Middle frontal gyrus (tissue), 1 donor: ENCODE results near the gene MATCAP1.
A peak's percentile ranks its signal among the peaks of the same experiment; 100 is the strongest.

Experiments
- DNase-seq: peaks from one replicate; pipeline ENCODE4 v3.0.0-alpha.2; 2015; ENCODE audit warnings: low spot score; ENCODE audit errors: extremely low spot score

MATCAP1 gene

DNA sequence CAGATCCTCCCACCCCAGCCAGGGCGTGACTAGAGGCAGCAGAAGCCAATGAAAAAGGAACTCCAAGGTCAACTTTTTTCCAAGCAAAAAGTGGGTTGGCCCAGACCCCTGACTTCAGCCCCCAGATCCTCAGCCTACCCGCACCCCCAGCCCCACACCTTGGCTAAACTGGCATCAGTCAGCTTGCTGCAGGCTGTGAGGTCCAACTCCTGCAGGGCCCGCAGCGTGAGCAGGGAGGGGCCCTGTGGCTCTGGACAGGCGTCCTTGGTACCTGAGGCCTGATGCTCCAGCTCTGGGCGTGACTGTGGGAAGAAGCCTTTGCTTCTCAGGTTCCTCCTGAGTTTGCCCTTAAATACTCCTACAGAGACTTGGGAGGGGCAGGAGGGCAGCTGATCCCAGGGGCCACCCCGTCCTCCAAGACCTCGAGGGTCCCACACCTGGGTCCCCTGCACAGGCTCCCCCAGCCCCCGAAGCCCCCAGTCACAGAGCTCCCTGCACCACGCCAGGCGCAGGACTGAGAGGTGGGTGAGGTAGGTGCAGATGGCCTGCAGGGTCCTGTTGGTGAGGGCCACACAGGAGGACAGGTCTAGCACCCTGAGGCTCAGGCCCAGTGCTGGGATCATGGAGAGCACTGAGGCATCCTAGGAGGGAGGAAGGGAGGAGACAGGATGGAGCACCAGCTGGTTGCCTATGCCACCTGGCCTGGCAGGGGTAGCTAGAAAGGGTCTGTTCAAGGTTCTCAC lies 24.6 kb upstream of the MATCAP1 start:
- DNase-seq, result no peak

GRCh38 chr16:67207249-67208091 lies 23.7 kb upstream of the MATCAP1 start:
- no peak for DNase-seq

DNA sequence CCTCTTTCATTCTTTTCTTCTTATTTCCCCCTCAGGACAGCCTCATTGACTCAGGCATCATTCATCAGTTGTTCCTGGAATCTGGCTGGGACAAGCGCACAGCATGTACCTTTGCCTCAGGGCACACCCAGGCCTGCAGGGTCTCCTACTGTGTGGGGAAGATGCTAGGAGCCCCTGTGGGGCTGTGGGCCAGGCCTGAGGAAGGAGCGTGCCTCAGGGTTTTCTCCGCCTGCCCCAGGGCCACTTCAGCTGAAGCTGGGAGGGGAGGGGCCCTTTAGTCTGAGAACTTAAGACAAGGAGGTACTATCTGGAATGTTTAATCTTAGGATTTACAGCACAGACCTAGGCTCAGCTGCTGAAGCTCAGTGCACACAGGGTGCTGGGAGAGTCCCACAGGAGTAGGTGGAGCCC lies 23.1 kb upstream of the MATCAP1 start:
- no peak for DNase-seq

DNA sequence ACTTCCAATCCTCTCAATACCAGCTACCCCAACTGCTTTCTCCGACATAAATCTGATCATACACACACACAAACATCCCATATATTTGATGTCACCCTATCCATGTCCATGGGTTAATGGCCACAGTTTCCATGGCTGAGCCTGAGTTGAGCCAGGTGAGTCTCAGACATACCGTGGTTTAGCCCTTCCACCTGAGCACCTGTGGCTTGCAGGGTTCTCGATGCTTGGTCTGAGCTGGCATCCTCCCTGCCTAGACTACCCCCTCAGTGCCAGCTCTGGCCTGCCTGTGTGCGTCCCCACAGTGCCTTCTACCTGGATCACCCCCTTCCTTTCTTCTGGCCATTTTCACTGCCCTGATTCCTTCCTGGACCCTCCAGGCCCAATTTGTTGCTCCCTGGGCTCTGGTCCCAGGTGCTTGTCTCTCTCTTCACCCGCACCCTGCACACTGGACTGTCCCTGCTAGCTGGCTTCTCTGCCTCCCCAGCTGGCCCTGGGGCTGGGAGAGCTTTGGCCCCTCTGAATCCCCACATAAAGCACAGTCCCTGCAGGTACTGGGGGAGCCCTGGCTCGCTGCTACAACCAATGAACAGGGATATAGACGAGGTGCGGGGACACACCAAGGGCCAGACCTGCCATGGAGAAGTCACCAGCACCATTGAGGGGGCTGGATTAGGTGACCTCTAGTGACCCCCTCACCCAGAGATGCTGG lies 22.5 kb upstream of the MATCAP1 start:
- no peak for DNase-seq

DNA sequence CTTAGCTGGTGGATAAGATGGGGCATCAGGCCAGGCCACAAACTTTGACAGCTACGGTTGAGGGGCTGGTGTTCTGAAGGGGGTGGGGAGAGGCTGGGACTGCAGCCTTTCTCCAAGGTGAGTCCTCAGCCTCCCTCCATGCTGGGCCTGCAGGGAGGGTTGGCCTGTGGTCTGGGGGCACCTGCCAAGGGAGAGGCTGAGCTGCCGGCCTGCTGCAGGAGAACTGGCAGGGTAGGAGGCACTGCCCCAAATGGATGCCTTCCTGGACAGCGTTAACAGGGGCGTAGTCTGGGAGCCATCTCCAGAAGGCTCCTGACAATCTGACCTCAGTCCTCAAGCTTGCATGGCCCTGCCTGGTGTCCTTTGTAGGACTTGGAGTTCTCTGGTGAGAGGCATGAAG lies 20.3 kb upstream of the MATCAP1 start:
- DNase-seq, result no peak

DNA sequence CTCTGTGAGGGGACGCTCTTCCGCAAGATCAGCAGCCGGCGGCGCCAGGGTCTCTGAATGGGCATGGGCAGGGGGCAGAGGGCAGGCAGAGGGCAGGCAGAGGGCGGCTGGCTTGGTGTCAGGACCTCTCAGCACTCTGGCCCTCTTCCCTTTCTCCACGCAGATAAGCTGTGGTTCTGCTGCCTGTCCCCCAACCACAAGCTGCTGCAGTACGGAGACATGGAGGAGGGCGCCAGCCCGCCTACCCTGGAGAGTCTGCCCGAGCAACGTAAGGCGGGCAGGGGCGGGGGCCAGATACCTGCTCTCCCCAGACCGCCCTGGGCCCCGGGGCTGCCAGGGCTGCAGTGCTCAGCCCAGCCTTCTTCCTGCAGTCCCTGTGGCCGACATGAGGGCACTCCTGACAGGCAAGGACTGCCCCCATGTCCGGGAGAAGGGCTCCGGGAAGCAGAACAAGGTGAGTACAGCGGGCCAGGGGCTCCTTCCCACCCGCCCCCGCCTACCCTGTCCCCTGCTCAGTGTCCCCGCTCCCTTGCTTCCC lies 19.3 kb upstream of the MATCAP1 start:
- no peak for DNase-seq

DNA sequence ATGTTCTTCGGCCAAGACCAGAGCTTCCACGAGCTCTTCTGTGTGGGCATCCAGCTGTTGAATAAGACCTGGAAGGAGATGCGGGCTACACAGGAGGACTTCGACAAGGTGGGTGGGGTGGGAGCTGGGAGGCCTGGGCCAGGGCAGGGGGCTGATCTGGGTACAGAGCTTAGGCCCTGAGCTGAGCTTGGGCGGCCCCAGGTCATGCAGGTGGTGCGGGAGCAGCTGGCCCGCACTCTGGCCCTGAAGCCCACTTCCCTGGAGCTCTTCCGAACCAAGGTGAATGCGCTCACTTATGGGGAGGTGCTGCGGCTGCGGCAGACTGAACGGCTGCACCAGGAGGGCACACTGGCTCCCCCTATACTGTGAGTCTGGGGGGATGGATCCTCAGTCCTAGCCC lies 18.7 kb upstream of the MATCAP1 start:
- DNase-seq, result no peak

GRCh38 chr16:67201411-67202345 lies 17.9 kb upstream of the MATCAP1 start:
- DNase-seq, result no peak

- DNase-seq, result no peak
Measured at GRCh38 chr16:67200491-67200890, 16.7 kb upstream of the MATCAP1 start.

- no peak for DNase-seq
Measured at GRCh38 chr16:67199808-67200198, 16.0 kb upstream of the MATCAP1 start.

DNA sequence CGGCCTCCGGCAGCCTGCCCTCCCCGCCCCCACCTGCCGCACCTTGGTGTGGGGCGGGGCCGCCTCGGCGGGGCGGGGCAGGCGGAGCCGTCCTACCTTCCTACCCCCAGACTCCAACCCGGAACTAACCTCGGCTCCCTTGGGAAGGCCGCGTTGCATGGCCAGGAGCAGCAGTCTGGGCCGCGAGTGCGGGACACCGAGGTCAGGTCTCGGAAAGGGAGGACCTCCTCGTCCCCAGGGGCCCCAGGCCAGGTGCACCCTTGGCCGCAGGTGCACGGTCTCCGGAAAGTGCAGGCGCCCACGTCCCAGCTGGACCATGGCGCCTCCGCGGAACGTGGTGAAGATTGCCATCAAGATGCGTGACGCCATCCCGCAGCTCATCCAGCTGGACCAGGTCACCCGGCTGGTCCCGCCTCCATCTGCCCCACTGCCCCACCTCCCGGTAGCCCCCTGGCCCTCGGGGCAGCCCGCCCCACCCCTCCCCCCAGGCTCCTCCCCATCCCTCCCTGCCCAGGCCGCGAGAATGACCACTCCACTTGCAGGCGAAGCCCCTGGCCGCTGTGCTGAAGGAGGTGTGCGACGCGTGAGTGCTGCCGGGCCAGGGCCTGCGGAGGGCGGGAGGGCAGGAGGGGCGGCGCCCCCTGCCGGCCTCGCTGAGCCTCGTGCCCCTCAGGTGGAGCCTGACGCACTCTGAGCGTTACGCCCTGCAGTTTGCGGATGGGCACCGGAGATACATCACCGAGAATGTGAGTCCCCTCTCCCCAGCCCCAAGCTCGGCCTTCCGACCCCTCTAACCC lies 15.4 kb upstream of the MATCAP1 start, which contains the start of gene ELMO3:
TSS of gene ELMO3 (plus strand) at position 121 of the 797 bp plus-strand sequence. CDS start at position 317, 196 bp downstream.
- DNase-seq, result no peak

GRCh38 chr16:67198238-67198734 lies 14.5 kb upstream of the MATCAP1 start:
- DNase-seq, result peak; percentile 39

DNA sequence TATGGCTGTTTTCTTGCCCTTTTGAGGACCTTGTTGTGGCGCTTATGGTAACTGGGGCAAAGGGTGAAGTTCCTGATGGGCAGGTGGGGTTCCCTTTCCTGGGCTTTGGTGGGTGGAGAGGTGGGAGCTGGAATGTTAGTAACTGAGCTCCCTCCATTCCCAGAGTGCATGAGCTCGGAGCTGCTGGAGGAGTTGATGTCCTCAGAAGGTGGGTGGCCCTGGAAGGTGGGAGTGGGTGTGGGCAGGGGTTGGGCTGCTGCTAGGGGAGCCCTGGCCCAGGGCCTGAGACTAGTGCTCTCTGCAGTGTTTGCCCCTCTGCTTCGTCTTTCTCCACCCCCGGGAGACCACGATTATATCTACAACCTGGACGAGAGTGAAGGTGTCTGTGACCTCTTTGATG lies 13.9 kb upstream of the MATCAP1 start:
- DNase-seq, result no peak

DNA sequence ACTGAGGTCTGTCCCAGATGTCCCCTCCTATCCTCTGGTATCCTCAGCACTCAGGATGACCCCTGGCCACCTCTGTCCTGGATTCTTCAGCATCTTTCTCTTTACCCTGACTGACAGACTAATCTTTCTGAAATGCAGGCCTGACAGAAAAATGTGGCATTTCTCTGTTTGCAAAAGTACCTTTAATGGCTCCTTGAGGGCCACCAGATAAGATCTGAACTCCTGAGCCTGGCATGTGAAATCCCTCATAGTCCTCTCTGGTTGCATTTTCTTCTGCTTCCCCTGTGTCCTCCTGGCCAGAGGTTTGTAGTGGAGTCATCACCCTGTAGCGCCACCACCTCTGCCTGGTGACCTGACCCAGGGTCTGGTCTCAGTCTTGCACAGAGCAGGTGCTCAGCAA lies 13.1 kb upstream of the MATCAP1 start:
- DNase-seq, result no peak

GRCh38 chr16:67195676-67196075 lies 11.9 kb upstream of the MATCAP1 start:
- DNase-seq, result no peak

- no peak for DNase-seq
Measured at GRCh38 chr16:67194260-67194659, 10.5 kb upstream of the MATCAP1 start.

GRCh38 chr16:67193536-67193935 lies 9.8 kb upstream of the MATCAP1 start:
- DNase-seq, result no peak

GRCh38 chr16:67192781-67193361 lies 9.1 kb upstream of the MATCAP1 start:
- no peak for DNase-seq

- DNase-seq, result peak; percentile 90
Measured at GRCh38 chr16:67191995-67192681, 8.4 kb upstream of the MATCAP1 start, which contains the start of gene E2F4. TSS of gene E2F4 (plus strand) at chr16:67192155. CDS start at chr16:67192228, 73 bp downstream.
